Measurements from ENCODE around the gene MTARC1. TPM values are rescaled to one million over a fixed set of nuclear protein-coding genes. Genes with fewer than 3 reads are reported as not detected.
A peak's percentile ranks its signal among the peaks of the same experiment; 100 is the strongest.

Gene MTARC1
- total and polyA plus RNA-seq, 5 donors from 2014 or later, result not detected

GRCh38 chr1:220748936-220749335, 37.8 kb upstream of the MTARC1 start:
- peak overlapping the region in 2 of 4 donors; percentile 42 to 66 for H3K4me3 Mint-ChIP-seq
- H3K27ac ChIP-seq (ENCODE audit: insufficient read depth, low read length, poor library complexity, severe bottlenecking), result no peak overlapping the region
- ATAC-seq (ENCODE audit: low read depth in 2 of 2) (no peak), DNase-seq (no peak)
- H3K36me3 ChIP-seq (ENCODE audit: control insufficient read depth, insufficient read depth, low read length), result no peaks in the 10 kb centered on the region
- H3K4me1 Mint-ChIP-seq, result peaks cover 0 to 6% (median under 1%) of the 10 kb centered on the region in 4 donors
- no peak overlapping the region for H3K4me3 ChIP-seq (ENCODE audit: low read depth, low read length)
- peaks cover 0 to 5% (median 0%) of the 10 kb centered on the region in 7 donors for H3K9me3 Mint-ChIP-seq
- H3K27me3 Mint-ChIP-seq, result peaks cover 50% of the 10 kb centered on the region
- H3K9me3 ChIP-seq (ENCODE audit: control insufficient read depth in 2 of 2, low read length in 2 of 2), result no peaks in the 10 kb centered on the region
- no peak overlapping the region for H3K27ac Mint-ChIP-seq
- peaks cover 22% of the 10 kb centered on the region for H3K27me3 ChIP-seq (ENCODE audit: control insufficient read depth, insufficient read depth, low read length)
- no peaks in the 10 kb centered on the region for H3K36me3 Mint-ChIP-seq
- H3K4me1 ChIP-seq (ENCODE audit: control insufficient read depth, insufficient read depth, low read length, poor library complexity, severe bottlenecking), result peaks cover 8% of the 10 kb centered on the region

GRCh38 chr1:220750131-220750515, 36.6 kb upstream of the MTARC1 start:
- Histone ChIP-seq H3K9me3 (ENCODE audit: control insufficient read depth in 2 of 2, low read length in 2 of 2) (no peaks in the 10 kb centered on the region), H3K4me1 (ENCODE audit: control insufficient read depth, insufficient read depth, low read length, poor library complexity, severe bottlenecking) (peaks cover 8% of the 10 kb centered on the region), H3K27ac (ENCODE audit: insufficient read depth, low read length, poor library complexity, severe bottlenecking) (no peak overlapping the region), H3K36me3 (ENCODE audit: control insufficient read depth, insufficient read depth, low read length) (no peaks in the 10 kb centered on the region), H3K27me3 (ENCODE audit: control insufficient read depth, insufficient read depth, low read length) (peaks cover 22% of the 10 kb centered on the region), H3K4me3 (ENCODE audit: low read depth, low read length) (no peak overlapping the region)
- H3K36me3 Mint-ChIP-seq, result no peaks in the 10 kb centered on the region
- peaks cover 0 to 5% (median 0%) of the 10 kb centered on the region in 7 donors for H3K9me3 Mint-ChIP-seq
- DNase-seq (no peak), ATAC-seq (ENCODE audit: low read depth in 2 of 2) (no peak)
- peaks cover 39% of the 10 kb centered on the region for H3K27me3 Mint-ChIP-seq
- H3K4me1 Mint-ChIP-seq, result peaks cover 0 to 6% (median under 1%) of the 10 kb centered on the region in 4 donors
- H3K4me3 Mint-ChIP-seq, result no peak overlapping the region
- no peak overlapping the region for H3K27ac Mint-ChIP-seq

- DNase-seq (no peak), ATAC-seq (ENCODE audit: low read depth in 2 of 2) (no peak)
- Histone ChIP-seq H3K4me1 (ENCODE audit: control insufficient read depth, insufficient read depth, low read length, poor library complexity, severe bottlenecking) (peaks cover 8% of the 10 kb centered on the region), H3K4me3 (ENCODE audit: low read depth, low read length) (no peak overlapping the region), H3K27me3 (ENCODE audit: control insufficient read depth, insufficient read depth, low read length) (peaks cover 22% of the 10 kb centered on the region), H3K36me3 (ENCODE audit: control insufficient read depth, insufficient read depth, low read length) (no peaks in the 10 kb centered on the region), H3K27ac (ENCODE audit: insufficient read depth, low read length, poor library complexity, severe bottlenecking) (no peak overlapping the region), H3K9me3 (ENCODE audit: control insufficient read depth in 2 of 2, low read length in 2 of 2) (no peaks in the 10 kb centered on the region)
- H3K4me1 Mint-ChIP-seq, result peaks cover 0 to 6% (median 0%) of the 10 kb centered on the region in 4 donors
- H3K9me3 Mint-ChIP-seq, result peaks cover 0 to 2% (median 0%) of the 10 kb centered on the region in 7 donors
- H3K4me3 Mint-ChIP-seq, result no peak overlapping the region
- peaks cover 38% of the 10 kb centered on the region for H3K27me3 Mint-ChIP-seq
- H3K27ac Mint-ChIP-seq, result no peak overlapping the region
- H3K36me3 Mint-ChIP-seq, result no peaks in the 10 kb centered on the region
Measured at GRCh38 chr1:220751111-220751510, 35.6 kb upstream of the MTARC1 start.

- Histone ChIP-seq H3K36me3 (ENCODE audit: control insufficient read depth, insufficient read depth, low read length) (no peaks in the 10 kb centered on the region), H3K27ac (ENCODE audit: insufficient read depth, low read length, poor library complexity, severe bottlenecking) (no peak overlapping the region), H3K9me3 (ENCODE audit: control insufficient read depth in 2 of 2, low read length in 2 of 2) (no peaks in the 10 kb centered on the region), H3K4me1 (ENCODE audit: control insufficient read depth, insufficient read depth, low read length, poor library complexity, severe bottlenecking) (no peaks in the 10 kb centered on the region), H3K4me3 (ENCODE audit: low read depth, low read length) (no peak overlapping the region), H3K27me3 (ENCODE audit: control insufficient read depth, insufficient read depth, low read length) (peaks cover 12% of the 10 kb centered on the region)
- Mint-ChIP-seq H3K36me3 (no peaks in the 10 kb centered on the region), H3K27ac (no peak overlapping the region), H3K27me3 (peaks cover 15% of the 10 kb centered on the region), H3K9me3 (no peaks in the 10 kb centered on the region), H3K4me3 (no peak overlapping the region), H3K4me1 (no peaks in the 10 kb centered on the region)
- ATAC-seq (ENCODE audit: low read depth in 2 of 2) (no peak), DNase-seq (no peak)
Measured at GRCh38 chr1:220754212-220754917, 32.3 kb upstream of the MTARC1 start.

- H3K27me3 Mint-ChIP-seq, result peaks cover 13% of the 10 kb centered on the region
- no peak overlapping the region for H3K4me3 Mint-ChIP-seq
- H3K36me3 ChIP-seq (ENCODE audit: control insufficient read depth, insufficient read depth, low read length), result no peaks in the 10 kb centered on the region
- H3K9me3 Mint-ChIP-seq, result no peaks in the 10 kb centered on the region
- H3K27me3 ChIP-seq (ENCODE audit: control insufficient read depth, insufficient read depth, low read length), result peaks cover 8% of the 10 kb centered on the region
- H3K27ac Mint-ChIP-seq, result no peak overlapping the region
- DNase-seq (no peak), ATAC-seq (ENCODE audit: low read depth in 2 of 2) (no peak)
- H3K4me3 ChIP-seq (ENCODE audit: low read depth, low read length), result no peak overlapping the region
- no peaks in the 10 kb centered on the region for H3K36me3 Mint-ChIP-seq
- H3K9me3 ChIP-seq (ENCODE audit: control insufficient read depth in 2 of 2, low read length in 2 of 2), result no peaks in the 10 kb centered on the region
- no peak overlapping the region for H3K27ac ChIP-seq (ENCODE audit: insufficient read depth, low read length, poor library complexity, severe bottlenecking)
- H3K4me1 ChIP-seq (ENCODE audit: control insufficient read depth, insufficient read depth, low read length, poor library complexity, severe bottlenecking), result no peaks in the 10 kb centered on the region
- H3K4me1 Mint-ChIP-seq, result no peaks in the 10 kb centered on the region
Measured at GRCh38 chr1:220754918-220755295, 31.8 kb upstream of the MTARC1 start.

DNA sequence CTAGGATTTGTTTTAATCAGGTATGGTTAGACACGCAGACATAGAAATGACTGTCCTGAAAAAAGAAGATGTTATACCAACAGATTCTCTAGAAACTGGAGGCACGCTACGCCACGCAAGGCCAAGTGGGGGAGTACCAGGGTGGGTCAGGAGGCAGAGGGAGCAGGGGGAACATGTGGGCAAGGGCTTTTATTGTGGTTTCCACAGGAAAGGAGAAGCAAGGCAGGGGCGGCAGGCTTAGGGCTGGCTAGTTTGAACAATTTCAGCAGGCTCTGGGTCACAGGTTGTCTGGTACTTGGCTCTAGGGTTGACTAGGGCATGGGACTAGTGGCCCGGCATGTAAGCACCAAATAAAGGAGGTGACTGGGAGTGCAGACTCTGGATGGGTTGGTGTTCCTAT, 31.4 kb upstream of the MTARC1 start:
- H3K4me3 ChIP-seq (ENCODE audit: low read depth, low read length), result no peak overlapping the region
- Mint-ChIP-seq H3K4me3 (no peak overlapping the region), H3K27me3 (peaks cover 11% of the 10 kb centered on the region), H3K36me3 (no peaks in the 10 kb centered on the region), H3K9me3 (no peaks in the 10 kb centered on the region), H3K27ac (no peak overlapping the region), H3K4me1 (no peaks in the 10 kb centered on the region)
- DNase-seq (no peak), ATAC-seq (ENCODE audit: low read depth in 2 of 2) (no peak)
- no peaks in the 10 kb centered on the region for H3K4me1 ChIP-seq (ENCODE audit: control insufficient read depth, insufficient read depth, low read length, poor library complexity, severe bottlenecking)
- H3K27ac ChIP-seq (ENCODE audit: insufficient read depth, low read length, poor library complexity, severe bottlenecking), result no peak overlapping the region
- peaks cover 4% of the 10 kb centered on the region for H3K27me3 ChIP-seq (ENCODE audit: control insufficient read depth, insufficient read depth, low read length)
- H3K36me3 ChIP-seq (ENCODE audit: control insufficient read depth, insufficient read depth, low read length), result no peaks in the 10 kb centered on the region
- H3K9me3 ChIP-seq (ENCODE audit: control insufficient read depth in 2 of 2, low read length in 2 of 2), result no peaks in the 10 kb centered on the region

- no peaks in the 10 kb centered on the region for H3K36me3 Mint-ChIP-seq
- Histone ChIP-seq H3K4me1 (ENCODE audit: control insufficient read depth, insufficient read depth, low read length, poor library complexity, severe bottlenecking) (no peaks in the 10 kb centered on the region), H3K4me3 (ENCODE audit: low read depth, low read length) (no peak overlapping the region), H3K36me3 (ENCODE audit: control insufficient read depth, insufficient read depth, low read length) (no peaks in the 10 kb centered on the region), H3K9me3 (ENCODE audit: control insufficient read depth in 2 of 2, low read length in 2 of 2) (no peaks in the 10 kb centered on the region), H3K27ac (ENCODE audit: insufficient read depth, low read length, poor library complexity, severe bottlenecking) (no peak overlapping the region), H3K27me3 (ENCODE audit: control insufficient read depth, insufficient read depth, low read length) (no peaks in the 10 kb centered on the region)
- no peak for ATAC-seq (ENCODE audit: low read depth in 2 of 2)
- DNase-seq, result no peak
- H3K27me3 Mint-ChIP-seq, result no peaks in the 10 kb centered on the region
- H3K9me3 Mint-ChIP-seq, result no peaks in the 10 kb centered on the region
- no peak overlapping the region for H3K4me3 Mint-ChIP-seq
- H3K4me1 Mint-ChIP-seq, result no peaks in the 10 kb centered on the region
- no peak overlapping the region for H3K27ac Mint-ChIP-seq
Measured at GRCh38 chr1:220757441-220757840, 29.3 kb upstream of the MTARC1 start.

DNA sequence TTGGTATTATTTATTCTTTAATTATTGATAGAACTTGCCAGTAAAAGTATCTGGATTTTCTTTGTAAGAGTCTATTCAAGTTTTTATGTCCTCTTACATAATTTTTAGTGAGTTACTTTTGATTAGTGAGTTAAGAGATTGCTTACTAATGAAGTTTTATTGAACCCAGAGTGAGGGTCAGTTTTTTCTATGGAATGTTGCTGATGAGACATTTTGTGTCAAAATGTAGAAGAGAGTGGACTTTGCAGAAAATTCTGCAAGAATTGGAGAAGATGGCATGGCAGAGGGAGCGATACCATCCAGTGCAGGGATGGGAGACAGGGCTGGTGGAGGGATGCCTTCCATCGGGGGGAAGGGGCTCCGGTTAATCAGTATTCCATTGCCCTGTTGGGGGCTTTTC, 27.6 kb upstream of the MTARC1 start:
- no peaks in the 10 kb centered on the region for H3K27me3 Mint-ChIP-seq
- no peak overlapping the region for H3K27ac Mint-ChIP-seq
- H3K36me3 Mint-ChIP-seq, result no peaks in the 10 kb centered on the region

More for the DNA sequence above, 27.6 kb upstream of the MTARC1 start:
- no peaks in the 10 kb centered on the region for H3K9me3 Mint-ChIP-seq
- Histone ChIP-seq H3K4me1 (ENCODE audit: control insufficient read depth, insufficient read depth, low read length, poor library complexity, severe bottlenecking) (no peaks in the 10 kb centered on the region), H3K9me3 (ENCODE audit: control insufficient read depth in 2 of 2, low read length in 2 of 2) (no peaks in the 10 kb centered on the region), H3K36me3 (ENCODE audit: control insufficient read depth, insufficient read depth, low read length) (no peaks in the 10 kb centered on the region), H3K4me3 (ENCODE audit: low read depth, low read length) (no peak overlapping the region), H3K27me3 (ENCODE audit: control insufficient read depth, insufficient read depth, low read length) (no peaks in the 10 kb centered on the region), H3K27ac (ENCODE audit: insufficient read depth, low read length, poor library complexity, severe bottlenecking) (no peak overlapping the region)
- ATAC-seq (ENCODE audit: low read depth in 2 of 2), result no peak
- no peak for DNase-seq
- no peaks in the 10 kb centered on the region for H3K4me1 Mint-ChIP-seq
- H3K4me3 Mint-ChIP-seq, result no peak overlapping the region

All from CD4-positive, CD25-positive, alpha-beta regulatory T cell (primary cell).